AG09309 (cell line): ENCODE data around the gene TPPP.

ENCODE experiments used
- DNase-seq: peaks from one replicate; pipeline ENCODE4 v3.0.0-alpha.2; 2010; ENCODE audit warnings: low read depth
- H3K4me3 ChIP-seq: 2 replicates; pipeline ENCODE4 v1.5.1; 2011; ENCODE audit warnings: mild to moderate bottlenecking, low read depth, low read length, moderate library complexity; ENCODE audit not compliant: control insufficient read depth
- CTCF ChIP-seq: IDR thresholded peaks from 2 replicates; pipeline ENCODE4 v1.5.1; 2011; ENCODE audit warnings: mild to moderate bottlenecking, low read depth, low read length, inconsistent platforms; ENCODE audit not compliant: insufficient read depth, control insufficient read depth; ENCODE audit errors: missing control alignments

Gene TPPP

GRCh38 chr5:640461-641330, 52.5 kb downstream of the TPPP start:
- no peak for TF ChIP-seq CTCF
- H3K4me3 ChIP-seq: no peak overlapping the region
- no peak for DNase-seq

GRCh38 chr5:639584-640213, 53.5 kb downstream of the TPPP start:
- DNase-seq: no peak
- no peak for TF ChIP-seq CTCF
- H3K4me3 ChIP-seq: no peak overlapping the region

GRCh38 chr5:639253-639530, 54.0 kb downstream of the TPPP start:
- no peak for DNase-seq
- no peak overlapping the region for H3K4me3 ChIP-seq
- no peak for TF ChIP-seq CTCF

- TF ChIP-seq CTCF: no peak
- DNase-seq: no peak
- no peak overlapping the region for H3K4me3 ChIP-seq
Observed at GRCh38 chr5:638501-639252, 54.5 kb downstream of the TPPP start.

- H3K4me3 ChIP-seq: no peak overlapping the region
- no peak for TF ChIP-seq CTCF
- no peak for DNase-seq
Observed at GRCh38 chr5:637581-638450, 55.3 kb downstream of the TPPP start.

GRCh38 chr5:636951-637350, 56.2 kb downstream of the TPPP start:
- no peak for TF ChIP-seq CTCF
- DNase-seq: no peak
- no peak overlapping the region for H3K4me3 ChIP-seq
